HG03280 (cell line): ENCODE data around the gene TTC33.
A peak's percentile ranks its signal among the peaks of the same experiment; 100 is the strongest.
"Not testable (repeated sequence)": the region's sequence is repeated elsewhere in the genome, so short reads cannot be mapped to it uniquely, and the experiment has no call there.

Experiments
- ATAC-seq: cut with Tn5 transposase; IDR thresholded peaks from one replicate; pipeline ENCODE4 v1.9.1; 2021; ENCODE audit warnings: mild to moderate bottlenecking, moderate library complexity; ENCODE audit not compliant: unreplicated experiment

TTC33 gene

GRCh38 chr5:40780199-40780598 lies 24.4 kb upstream of the TTC33 start:
- ATAC-seq = no peak

GRCh38 chr5:40779561-40779960 lies 23.8 kb upstream of the TTC33 start:
- no peak for ATAC-seq

GRCh38 chr5:40778133-40778532 lies 22.4 kb upstream of the TTC33 start:
- no peak for ATAC-seq

- no peak for ATAC-seq
These were observed 20.9 kb upstream of the TTC33 start for GRCh38 chr5:40776658-40776977.

- no peak for ATAC-seq
These were observed 20.3 kb upstream of the TTC33 start for GRCh38 chr5:40775846-40776657.

- ATAC-seq = no peak
These were observed 19.5 kb upstream of the TTC33 start for GRCh38 chr5:40775085-40775845.

GRCh38 chr5:40774623-40775022 lies 18.9 kb upstream of the TTC33 start:
- no peak for ATAC-seq

GRCh38 chr5:40770764-40771163 lies 15.0 kb upstream of the TTC33 start:
- no peak for ATAC-seq

- no peak for ATAC-seq
These were observed 6.9 kb upstream of the TTC33 start for GRCh38 chr5:40762705-40763104.

- no peak for ATAC-seq
These were observed 1.6 kb upstream of the TTC33 start for GRCh38 chr5:40757400-40757799.

- peak; percentile 79 for ATAC-seq
These were observed 711 bp downstream of the TTC33 start for GRCh38 chr5:40755093-40755406.

- peak; percentile 30 for ATAC-seq
These were observed 1.2 kb downstream of the TTC33 start for GRCh38 chr5:40754381-40755092.

- ATAC-seq = no peak
These were observed 9.1 kb downstream of the TTC33 start for GRCh38 chr5:40746703-40747102.

GRCh38 chr5:40743771-40744170 lies 12.0 kb downstream of the TTC33 start:
- no peak for ATAC-seq

- no peak for ATAC-seq
These were observed 17.3 kb downstream of the TTC33 start for GRCh38 chr5:40738502-40738901.

GRCh38 chr5:40736103-40736875 lies 19.5 kb downstream of the TTC33 start:
- peak; percentile 76 for ATAC-seq

GRCh38 chr5:40735609-40736008 lies 20.2 kb downstream of the TTC33 start:
- ATAC-seq = no peak

- ATAC-seq = no peak
These were observed 20.8 kb downstream of the TTC33 start for GRCh38 chr5:40734986-40735385.

GRCh38 chr5:40733879-40734563 lies 21.7 kb downstream of the TTC33 start:
- no peak for ATAC-seq

- ATAC-seq = no peak
These were observed 22.3 kb downstream of the TTC33 start for GRCh38 chr5:40733434-40733833.

GRCh38 chr5:40722497-40722911 lies 33.3 kb downstream of the TTC33 start:
- ATAC-seq = not testable (repeated sequence)
